ENCODE measurements around the gene ANTXR1.

ANTXR1 gene

DNA sequence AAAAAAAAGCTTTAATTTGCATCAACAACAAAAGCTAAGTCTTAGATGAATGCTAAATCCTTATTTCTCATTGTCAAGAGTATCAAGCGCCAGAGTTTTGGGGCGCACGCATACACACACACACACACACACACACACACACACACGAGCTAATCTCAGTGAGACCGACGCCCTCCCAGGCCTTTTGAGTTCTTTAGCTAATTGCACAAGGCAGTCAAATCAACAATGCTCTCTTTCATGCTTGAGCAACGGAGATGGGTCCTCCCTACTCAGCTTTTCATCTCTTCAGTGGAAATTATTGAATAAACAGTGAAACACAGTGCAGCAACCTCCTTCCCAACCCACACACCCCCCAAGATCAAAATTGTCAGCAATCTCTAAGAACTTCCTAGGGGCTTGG is 19.3 kb upstream of the ANTXR1 start:
- DNase-seq: no peak
- TF ChIP-seq, protein P1, sequence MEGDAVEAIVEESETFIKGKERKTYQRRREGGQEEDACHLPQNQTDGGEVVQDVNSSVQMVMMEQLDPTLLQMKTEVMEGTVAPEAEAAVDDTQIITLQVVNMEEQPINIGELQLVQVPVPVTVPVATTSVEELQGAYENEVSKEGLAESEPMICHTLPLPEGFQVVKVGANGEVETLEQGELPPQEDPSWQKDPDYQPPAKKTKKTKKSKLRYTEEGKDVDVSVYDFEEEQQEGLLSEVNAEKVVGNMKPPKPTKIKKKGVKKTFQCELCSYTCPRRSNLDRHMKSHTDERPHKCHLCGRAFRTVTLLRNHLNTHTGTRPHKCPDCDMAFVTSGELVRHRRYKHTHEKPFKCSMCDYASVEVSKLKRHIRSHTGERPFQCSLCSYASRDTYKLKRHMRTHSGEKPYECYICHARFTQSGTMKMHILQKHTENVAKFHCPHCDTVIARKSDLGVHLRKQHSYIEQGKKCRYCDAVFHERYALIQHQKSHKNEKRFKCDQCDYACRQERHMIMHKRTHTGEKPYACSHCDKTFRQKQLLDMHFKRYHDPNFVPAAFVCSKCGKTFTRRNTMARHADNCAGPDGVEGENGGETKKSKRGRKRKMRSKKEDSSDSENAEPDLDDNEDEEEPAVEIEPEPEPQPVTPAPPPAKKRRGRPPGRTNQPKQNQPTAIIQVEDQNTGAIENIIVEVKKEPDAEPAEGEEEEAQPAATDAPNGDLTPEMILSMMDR (IDR thresholded peaks at IDR 0.05; ENCODE audit: low read depth, low read length): no peak
- H3K27ac ChIP-seq: no peak overlapping the region
- no peak overlapping the region for H3K4me3 ChIP-seq (ENCODE audit: low read depth, low read length)
- no peaks in the 10 kb centered on the region for H3K36me3 ChIP-seq
- H3K27me3 ChIP-seq (ENCODE audit: insufficient read depth, low read depth, severe bottlenecking): peaks cover 16% of the 10 kb centered on the region
- H3K9me3 ChIP-seq (ENCODE audit: severe bottlenecking): no peaks in the 10 kb centered on the region

DNA sequence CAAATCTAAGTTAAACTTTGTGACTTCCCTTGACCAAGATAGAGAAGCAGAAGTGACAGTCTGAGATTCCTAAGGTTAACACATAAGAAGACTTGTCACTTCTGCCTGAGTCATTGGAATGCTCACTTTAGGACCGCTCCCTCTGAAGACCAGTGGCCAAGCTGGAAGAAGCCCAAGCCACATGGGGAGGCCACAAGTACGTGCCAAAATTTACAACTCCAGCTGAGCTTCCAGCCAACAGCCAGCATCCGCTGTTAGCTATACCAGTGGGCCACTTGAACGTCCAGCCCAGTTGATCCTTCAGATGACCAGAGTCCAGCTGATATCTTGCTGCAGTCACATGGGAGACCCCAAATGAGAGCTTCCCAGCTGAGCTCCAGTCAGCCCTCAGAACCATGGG is 18.1 kb upstream of the ANTXR1 start:
- no peak for DNase-seq
- no peak overlapping the region for H3K27ac ChIP-seq
- H3K9me3 ChIP-seq (ENCODE audit: severe bottlenecking): no peaks in the 10 kb centered on the region
- peaks cover 11% of the 10 kb centered on the region for H3K27me3 ChIP-seq (ENCODE audit: insufficient read depth, low read depth, severe bottlenecking)
- H3K36me3 ChIP-seq: no peaks in the 10 kb centered on the region
- TF ChIP-seq, protein P1 (IDR thresholded peaks at IDR 0.05; ENCODE audit: low read depth, low read length): no peak
- H3K4me3 ChIP-seq (ENCODE audit: low read depth, low read length): no peak overlapping the region

DNA sequence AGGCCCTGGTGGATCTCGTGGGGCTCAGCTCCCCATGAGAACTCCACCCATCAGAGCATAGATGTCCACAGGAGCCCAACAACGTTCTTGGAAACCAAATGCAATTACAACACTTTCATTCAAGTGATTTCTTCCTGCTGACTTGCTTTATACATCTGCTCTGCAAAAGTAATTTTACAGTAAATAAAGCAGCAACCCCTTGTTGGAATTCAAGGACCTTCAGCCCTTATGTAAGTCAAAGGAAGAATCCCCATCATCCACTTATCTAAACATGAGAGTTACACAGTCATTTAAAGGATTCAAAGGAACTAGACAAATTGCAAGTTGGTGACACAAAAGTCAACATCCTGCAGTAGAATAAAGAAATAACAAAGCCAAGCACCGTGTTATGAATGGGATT is 17.1 kb upstream of the ANTXR1 start:
- Histone ChIP-seq H3K27ac (no peak overlapping the region), H3K27me3 (ENCODE audit: insufficient read depth, low read depth, severe bottlenecking) (peaks cover 11% of the 10 kb centered on the region), H3K36me3 (no peaks in the 10 kb centered on the region), H3K9me3 (ENCODE audit: severe bottlenecking) (no peaks in the 10 kb centered on the region), H3K4me3 (ENCODE audit: low read depth, low read length) (no peak overlapping the region)
- TF ChIP-seq, protein P1 (IDR thresholded peaks at IDR 0.05; ENCODE audit: low read depth, low read length): no peak
- DNase-seq: no peak

DNA sequence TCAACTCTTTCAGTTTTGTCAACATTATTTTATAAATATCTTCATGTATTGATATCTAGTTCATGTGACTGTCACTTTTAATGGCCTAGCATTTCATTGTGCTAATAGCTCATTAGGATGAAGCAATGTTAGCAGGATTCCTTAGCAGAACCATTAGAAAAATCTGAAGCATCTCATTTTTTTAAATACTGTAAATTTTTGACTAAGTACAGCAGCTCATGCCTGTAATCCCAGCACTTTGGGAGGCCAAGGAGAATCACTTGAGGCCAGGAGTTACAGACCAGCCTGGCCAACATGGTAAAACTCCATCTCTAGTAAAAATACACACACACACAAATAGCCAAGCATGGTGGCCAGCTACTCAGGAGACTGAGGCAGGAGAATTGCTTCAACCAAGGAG is 15.6 kb upstream of the ANTXR1 start:
- no peak for DNase-seq
- Histone ChIP-seq H3K27ac (no peak overlapping the region), H3K4me3 (ENCODE audit: low read depth, low read length) (no peak overlapping the region), H3K36me3 (no peaks in the 10 kb centered on the region), H3K9me3 (ENCODE audit: severe bottlenecking) (no peaks in the 10 kb centered on the region), H3K27me3 (ENCODE audit: insufficient read depth, low read depth, severe bottlenecking) (peaks cover 11% of the 10 kb centered on the region)
- TF ChIP-seq, protein P1 (IDR thresholded peaks at IDR 0.05; ENCODE audit: low read depth, low read length): no peak

DNA sequence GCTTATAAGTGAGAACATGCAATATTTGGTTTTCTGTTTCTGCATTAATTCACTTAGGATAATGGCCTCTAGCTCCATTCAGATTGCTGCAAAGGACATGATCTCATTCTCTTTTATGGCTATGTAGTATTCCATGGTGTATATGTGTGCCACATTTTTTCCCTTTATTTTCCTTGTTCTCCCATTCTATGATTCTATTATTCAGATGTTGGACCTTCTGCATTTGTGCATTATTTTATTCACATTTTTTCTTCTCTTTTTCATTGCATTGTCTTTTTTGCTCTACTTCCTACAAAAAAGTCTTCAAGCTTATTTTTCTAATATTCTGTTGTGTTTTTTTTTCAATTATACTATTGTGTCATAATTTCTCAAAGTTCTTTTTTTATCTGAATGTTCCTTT is 11.1 kb upstream of the ANTXR1 start:
- H3K9me3 ChIP-seq (ENCODE audit: severe bottlenecking): no peaks in the 10 kb centered on the region
- DNase-seq: no peak
- no peak overlapping the region for H3K27ac ChIP-seq
- no peak overlapping the region for H3K4me3 ChIP-seq (ENCODE audit: low read depth, low read length)
- H3K27me3 ChIP-seq (ENCODE audit: insufficient read depth, low read depth, severe bottlenecking): peaks cover 2% of the 10 kb centered on the region
- no peaks in the 10 kb centered on the region for H3K36me3 ChIP-seq
- TF ChIP-seq, protein P1 (IDR thresholded peaks at IDR 0.05; ENCODE audit: low read depth, low read length): no peak

DNA sequence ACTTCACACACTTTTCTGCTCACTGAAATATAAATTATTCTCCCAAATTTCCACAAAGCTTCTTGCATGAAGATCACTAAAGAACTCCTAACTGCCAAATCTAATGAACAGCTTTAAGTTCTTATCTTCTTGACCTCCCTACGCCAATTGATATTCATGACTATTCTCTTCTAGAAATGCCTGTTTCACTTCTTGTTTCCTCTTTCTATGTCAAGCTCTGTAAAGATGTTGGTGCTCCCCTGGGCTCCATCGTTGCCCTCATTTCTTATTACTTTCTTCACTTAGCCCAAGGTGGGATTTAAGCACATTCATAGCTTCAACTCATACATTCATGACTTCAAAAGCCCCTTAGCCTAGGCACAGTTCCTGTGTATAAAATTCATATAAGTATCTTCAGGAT is 9.2 kb upstream of the ANTXR1 start:
- no peaks in the 10 kb centered on the region for H3K36me3 ChIP-seq
- DNase-seq: no peak
- TF ChIP-seq, protein P1 (IDR thresholded peaks at IDR 0.05; ENCODE audit: low read depth, low read length): no peak

More for the DNA sequence above, 9.2 kb upstream of the ANTXR1 start:
- no peaks in the 10 kb centered on the region for H3K9me3 ChIP-seq (ENCODE audit: severe bottlenecking)
- H3K27me3 ChIP-seq (ENCODE audit: insufficient read depth, low read depth, severe bottlenecking): peaks cover 2% of the 10 kb centered on the region
- H3K4me3 ChIP-seq (ENCODE audit: low read depth, low read length): no peak overlapping the region
- H3K27ac ChIP-seq: no peak overlapping the region
